Urothelium cell line (cell line): ENCODE data around the gene MYO3B.
"Not testable (repeated sequence)": the region's sequence is repeated elsewhere in the genome, so short reads cannot be mapped to it uniquely, and the experiment has no call there.

Experiments used
- DNase-seq: peaks from one replicate; pipeline ENCODE4 v3.0.0; 2011; ENCODE audit warnings: low spot score, mixed read lengths
- FAIRE-seq: peaks from 2 replicates; lab custom pipeline; 2011; peaks lifted over from hg19 to GRCh38; lab: Jason Lieb, UNC

Gene MYO3B

DNA sequence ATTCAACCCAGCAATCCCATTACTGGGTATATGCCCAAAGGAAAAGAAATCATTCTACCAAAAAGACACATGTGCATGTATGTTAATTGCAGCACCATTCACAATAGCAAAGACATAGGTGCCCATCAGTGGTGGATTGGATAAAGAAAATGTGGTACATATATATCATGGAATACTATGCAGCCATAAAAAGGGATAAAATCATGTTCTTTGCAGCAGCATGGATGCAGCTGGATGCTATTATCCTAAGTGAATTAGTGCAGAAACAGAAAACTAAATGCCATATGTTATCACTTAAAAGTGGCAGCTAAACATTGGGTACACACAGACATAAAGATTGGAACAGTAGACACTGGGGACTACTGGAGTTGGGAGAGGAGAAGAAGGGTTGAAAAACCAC is 82.2 kb downstream of the MYO3B start:
- DNase-seq (no peak), FAIRE-seq (no peak)

GRCh38 chr2:170261566-170261965 is 83.6 kb downstream of the MYO3B start:
- DNase-seq (no peak), FAIRE-seq (no peak)

- no peak for DNase-seq
- no peak for FAIRE-seq
Observed at GRCh38 chr2:170262343-170262742, 84.4 kb downstream of the MYO3B start.

DNA sequence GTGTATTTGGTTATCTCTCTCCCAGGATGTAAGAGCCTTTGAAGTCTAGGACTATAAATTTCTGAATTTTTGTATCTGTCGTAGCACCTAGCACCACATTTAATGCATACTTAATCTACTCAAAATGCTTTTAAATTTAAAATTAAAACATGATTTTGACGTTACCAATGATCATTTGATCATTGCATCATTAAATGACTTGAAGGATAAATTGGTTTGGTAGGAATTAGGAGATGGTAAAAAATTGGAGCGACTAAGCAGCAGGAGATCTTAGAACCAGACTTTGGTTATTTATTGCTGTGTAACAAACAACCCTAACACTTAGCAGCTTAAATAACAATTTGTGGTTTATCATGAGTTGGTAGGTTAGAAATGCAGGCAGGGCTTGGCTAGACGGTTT is 84.9 kb downstream of the MYO3B start:
- DNase-seq (no peak), FAIRE-seq (no peak)

DNA sequence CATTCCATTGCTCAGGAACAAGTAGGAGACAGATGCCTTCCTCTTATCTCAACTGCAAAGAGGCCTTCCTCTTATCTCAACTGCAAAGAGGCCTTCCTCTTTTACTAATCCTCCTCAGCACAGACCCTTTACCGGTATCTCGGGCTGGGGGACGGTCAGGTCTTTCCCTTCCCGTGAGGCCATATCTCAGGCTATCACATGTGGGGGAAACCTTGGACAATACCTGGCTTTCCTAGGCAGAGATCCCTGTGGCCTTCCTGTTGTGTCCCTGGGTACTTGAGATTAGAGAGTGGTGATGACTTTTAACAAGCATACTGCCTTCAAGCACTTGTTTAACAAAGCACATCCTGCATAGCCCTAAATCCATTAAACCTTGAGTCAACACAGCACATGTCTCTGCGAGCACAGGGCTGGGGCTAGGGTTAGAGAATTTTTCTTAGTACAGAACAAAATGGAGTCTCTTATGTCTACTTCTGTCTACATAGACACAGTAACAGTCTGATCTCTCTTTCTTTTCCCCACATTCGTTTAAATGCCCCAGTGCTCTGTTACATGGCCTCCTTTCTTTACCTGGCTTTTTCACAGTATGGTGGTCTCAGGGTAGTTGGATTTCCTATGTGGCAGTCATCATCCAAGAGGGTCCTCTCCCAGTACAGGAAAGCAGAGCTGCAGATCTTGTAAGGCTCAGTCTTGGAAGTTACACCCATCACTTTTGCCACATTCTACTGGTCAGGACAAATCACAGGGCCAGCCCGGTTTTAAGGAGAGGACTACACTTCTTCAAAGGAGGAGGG is 86.0 kb downstream of the MYO3B start:
- DNase-seq, FAIRE-seq: not testable (repeated sequence)

GRCh38 chr2:170264522-170264860 is 86.5 kb downstream of the MYO3B start:
- DNase-seq, result no peak
- FAIRE-seq, result no peak

DNA sequence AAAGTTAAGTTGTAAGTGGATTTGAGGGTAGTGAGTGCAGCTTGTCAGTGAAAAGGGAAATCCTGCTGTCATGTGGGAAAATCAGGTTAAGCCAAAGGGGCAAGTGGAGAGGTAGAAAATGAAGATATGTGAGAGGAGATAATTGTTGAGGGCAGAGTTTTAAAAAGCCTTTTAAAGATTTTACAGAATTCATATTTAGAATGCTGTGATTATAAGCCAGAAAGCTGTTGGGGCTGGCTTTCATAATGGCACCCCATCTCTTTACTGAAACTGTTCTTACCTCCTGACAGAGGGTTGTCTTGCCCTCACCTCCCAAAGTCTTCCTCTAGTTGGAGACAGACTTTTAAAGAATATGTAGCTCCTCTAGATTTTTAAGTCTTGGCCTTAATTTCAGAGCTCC is 86.9 kb downstream of the MYO3B start:
- no peak for FAIRE-seq
- DNase-seq, result no peak

- no peak for DNase-seq
- no peak for FAIRE-seq
Observed at GRCh38 chr2:170265321-170265720, 87.4 kb downstream of the MYO3B start.

GRCh38 chr2:170266358-170266757 is 88.4 kb downstream of the MYO3B start:
- DNase-seq (no peak), FAIRE-seq (no peak)

GRCh38 chr2:170267071-170267470 is 89.1 kb downstream of the MYO3B start:
- no peak for FAIRE-seq
- DNase-seq, result no peak

GRCh38 chr2:170270278-170270864 is 92.4 kb downstream of the MYO3B start:
- FAIRE-seq (no peak), DNase-seq (no peak)

DNA sequence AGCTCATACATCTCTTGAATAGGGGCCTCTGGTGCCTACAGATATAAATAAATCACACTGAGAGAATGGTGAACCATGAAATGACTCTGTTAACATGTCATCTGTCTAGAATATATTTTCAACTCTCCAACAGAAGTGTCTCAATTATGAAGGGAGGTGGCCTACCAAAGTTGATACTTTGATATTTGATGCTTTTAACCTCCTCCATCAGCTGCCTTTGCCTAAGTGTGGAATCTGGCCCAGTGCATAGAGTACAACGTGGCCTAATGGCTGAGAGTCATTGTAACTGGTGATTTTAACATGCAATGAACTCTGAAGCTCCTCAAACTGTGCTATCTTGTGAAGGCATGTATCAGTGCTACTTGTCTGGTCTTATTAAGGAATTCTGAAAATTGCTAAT is 93.4 kb downstream of the MYO3B start:
- FAIRE-seq (no peak), DNase-seq (no peak)

GRCh38 chr2:170276056-170276455 is 98.1 kb downstream of the MYO3B start:
- DNase-seq (no peak), FAIRE-seq (no peak)

DNA sequence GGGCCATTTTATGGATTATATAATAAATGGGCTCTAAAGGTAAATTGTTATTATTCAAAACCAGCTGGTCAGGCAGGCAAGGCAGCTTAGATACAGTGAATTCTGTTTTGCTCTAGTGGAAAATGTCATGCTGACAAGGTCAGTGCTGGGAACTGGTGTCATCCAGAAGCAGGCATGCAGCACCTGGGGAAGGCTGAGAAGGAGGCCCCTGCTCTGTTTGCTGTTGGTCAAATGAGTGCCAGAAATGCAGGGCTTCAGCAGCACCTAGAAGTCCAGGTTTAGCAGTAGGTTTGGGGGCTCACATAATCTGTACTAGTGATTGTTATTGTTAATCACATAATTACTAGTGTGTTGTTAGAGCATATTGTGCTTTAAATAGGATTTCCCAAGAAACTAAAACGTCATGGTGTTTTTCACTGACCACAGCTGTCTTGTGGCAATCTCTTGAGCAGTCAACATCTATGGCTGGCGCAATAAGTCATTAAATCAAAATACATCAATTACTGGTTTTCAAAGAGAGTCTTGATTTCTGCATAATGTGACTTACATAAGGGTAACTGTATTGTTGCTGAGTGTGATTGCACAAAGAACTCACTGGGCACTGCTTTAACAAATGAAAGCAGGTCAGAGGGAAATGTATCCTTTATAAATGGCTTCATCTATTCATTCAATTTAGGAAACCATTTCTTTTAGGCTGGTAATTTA is 99.1 kb downstream of the MYO3B start:
- no peak for DNase-seq
- FAIRE-seq, result no peak

GRCh38 chr2:170277951-170278350 is 100.0 kb downstream of the MYO3B start:
- DNase-seq (no peak), FAIRE-seq (no peak)

DNA sequence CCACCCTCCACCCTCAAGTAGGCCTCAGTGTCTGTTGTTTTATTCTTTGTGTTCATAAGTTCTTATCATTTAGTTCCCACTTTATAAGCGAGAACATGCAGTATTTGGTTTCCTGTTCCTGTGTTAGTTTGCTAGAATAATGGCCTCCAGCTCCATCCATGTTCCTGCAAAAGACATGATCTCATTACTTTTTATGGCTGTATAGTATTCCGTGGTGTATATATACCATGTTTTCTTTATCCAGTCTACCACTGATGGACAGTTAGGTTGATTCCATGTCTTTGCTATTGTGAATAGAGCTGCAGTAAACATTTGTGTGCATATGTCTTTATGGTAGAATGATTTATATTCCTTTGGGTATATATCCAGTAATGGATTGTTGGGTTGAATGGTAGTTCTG is 101.7 kb downstream of the MYO3B start:
- not testable (repeated sequence) for FAIRE-seq, DNase-seq

DNA sequence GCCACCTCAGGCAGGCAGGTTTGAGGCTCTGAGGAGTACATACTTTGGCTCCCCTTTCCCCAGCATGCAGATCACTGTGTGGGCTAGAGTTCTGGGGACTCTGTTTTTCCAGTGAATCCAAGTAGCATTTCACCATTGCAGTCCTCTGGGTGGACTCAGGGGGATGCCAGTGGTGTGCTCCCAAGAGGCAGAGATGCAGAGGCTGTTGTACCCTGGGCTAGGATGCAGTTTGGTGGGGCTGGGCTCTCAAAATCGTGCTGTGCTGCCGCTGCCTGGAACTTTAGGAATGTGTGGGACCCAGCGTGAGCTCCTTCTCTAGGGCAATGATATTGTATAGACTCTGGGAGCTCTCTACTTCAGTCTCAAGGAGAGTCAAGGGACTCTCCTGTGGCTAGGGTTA is 104.9 kb downstream of the MYO3B start:
- DNase-seq, result no peak
- FAIRE-seq, result no peak

DNA sequence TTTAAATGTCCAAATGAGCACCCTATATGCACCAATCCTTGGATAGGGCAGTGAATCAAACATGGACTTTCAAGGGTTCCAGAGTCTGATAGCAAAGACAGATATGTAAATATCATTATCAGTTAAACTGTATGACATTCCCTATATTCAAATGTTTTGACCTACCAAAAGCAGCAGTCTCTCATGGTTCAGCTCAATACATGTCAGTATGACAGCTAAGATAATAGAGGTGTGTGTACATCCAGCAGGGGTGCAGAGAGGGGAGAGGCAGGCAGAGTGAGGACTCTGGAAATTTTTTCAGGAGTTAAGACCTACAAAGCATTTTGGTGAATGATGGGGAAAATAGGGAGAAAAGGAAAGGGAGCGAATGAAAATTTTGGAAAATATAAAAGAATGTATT is 106.3 kb downstream of the MYO3B start:
- FAIRE-seq (no peak), DNase-seq (no peak)

DNA sequence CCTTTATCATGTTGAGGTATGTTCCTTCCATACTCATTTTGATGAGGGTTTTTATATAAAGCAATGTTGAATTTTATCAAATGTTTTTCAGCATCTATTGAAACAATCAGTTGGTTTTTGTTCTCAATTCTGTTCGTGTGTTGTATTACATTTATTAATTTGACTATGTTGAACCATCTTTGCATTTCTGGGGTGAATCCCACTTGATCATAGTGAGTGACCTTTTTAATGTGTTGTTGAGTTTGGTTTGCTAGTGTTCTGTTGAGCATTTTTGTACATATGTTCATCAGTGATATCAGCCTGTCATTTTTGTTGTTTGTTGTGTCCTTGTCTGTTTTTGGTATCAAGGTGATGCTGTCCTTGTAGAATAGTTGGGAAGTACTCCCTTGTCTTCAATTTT is 110.9 kb downstream of the MYO3B start:
- DNase-seq, result no peak

GRCh38 chr2:170291474-170291873 is 113.5 kb downstream of the MYO3B start:
- FAIRE-seq, result no peak
- DNase-seq, result no peak

More for the DNA sequence above, 110.9 kb downstream of the MYO3B start:
- no peak for FAIRE-seq

- DNase-seq, result no peak
- FAIRE-seq, result no peak
Observed at GRCh38 chr2:170292415-170292814, 114.5 kb downstream of the MYO3B start.

GRCh38 chr2:170297496-170297895 is 119.5 kb downstream of the MYO3B start:
- FAIRE-seq (no peak), DNase-seq (no peak)
